Measurements from ENCODE around the gene HLA-DQB1. TPM values are rescaled to one million over a fixed set of nuclear protein-coding genes. Genes with fewer than 3 reads are reported as not detected.

The HLA-DQB1 gene
- polyA plus RNA-seq, 3 donors, result 6.9 to 11.4 (median 7.7) TPM

GRCh38 chr6:32610682-32611296 lies 55.7 kb downstream of the HLA-DQB1 start:
- DNase-seq (ENCODE audit: extremely low read depth in 1 of 11, low read depth in 9 of 11, low spot score in 4 of 11), result no peak

GRCh38 chr6:32609731-32610640 lies 56.5 kb downstream of the HLA-DQB1 start:
- peak; percentile 72 to 92 (median 82) for DNase-seq (ENCODE audit: extremely low read depth in 1 of 11, low read depth in 9 of 11, low spot score in 4 of 11)

Other genes starting within 250 kb of the HLA-DQB1 start
- gene HLA-DRA, start 226.8 kb downstream of the HLA-DQB1 start, polyA plus RNA-seq (ENCODE audit: insufficient read length in 3 of 3), result 10 to 100 TPM; 54.9 to 97.8 (median 56.4) TPM
- 10 to 100 TPM in 2 of 3 donors, 1 to 10 TPM in 1; 2.0 to 26.9 (median 13.3) TPM for gene HLA-DRB5, start 136.4 kb downstream of the HLA-DQB1 start, polyA plus RNA-seq (ENCODE audit: insufficient read length in 3 of 3)
- 10 to 100 TPM; 23.4 to 61.1 (median 49.0) TPM for gene HLA-DRB1, start 76.8 kb downstream of the HLA-DQB1 start, polyA plus RNA-seq (ENCODE audit: insufficient read length in 3 of 3)
- 1 to 10 TPM; 1.8 to 7.9 (median 2.8) TPM for gene HLA-DQA1, start 29.3 kb downstream of the HLA-DQB1 start, polyA plus RNA-seq (ENCODE audit: insufficient read length in 3 of 3)
- gene HLA-DQA2, start 74.7 kb upstream of the HLA-DQB1 start, polyA plus RNA-seq (ENCODE audit: insufficient read length in 3 of 3), result 1 to 10 TPM in 1 of 3 donors, under 1 TPM in 1, not detected in 1; 0.37 to 1.4 TPM
- 1 to 10 TPM in 1 of 3 donors, under 1 TPM in 1, not detected in 1; 0.57 to 1.8 TPM for gene HLA-DQB2, start 96.9 kb upstream of the HLA-DQB1 start, polyA plus RNA-seq (ENCODE audit: insufficient read length in 3 of 3)
- gene HLA-DOB, start 150.3 kb upstream of the HLA-DQB1 start, polyA plus RNA-seq (ENCODE audit: insufficient read length in 3 of 3), result under 1 TPM; 0.10 to 0.21 (median 0.16) TPM
- 10 to 100 TPM in 1 of 3 donors, 1 to 10 TPM in 2; 9.4 to 19.7 (median 9.5) TPM for gene TAP2, start 172.1 kb upstream of the HLA-DQB1 start, polyA plus RNA-seq (ENCODE audit: insufficient read length in 3 of 3)
- 10 to 100 TPM; 19.7 to 22.3 (median 20.4) TPM for gene PSMB8, start 177.4 kb upstream of the HLA-DQB1 start, polyA plus RNA-seq (ENCODE audit: insufficient read length in 3 of 3)
- gene TAP1, start 187.0 kb upstream of the HLA-DQB1 start, polyA plus RNA-seq (ENCODE audit: insufficient read length in 3 of 3), result 10 to 100 TPM in 1 of 3 donors, 1 to 10 TPM in 2; 8.2 to 12.3 (median 8.3) TPM
- 1 to 10 TPM; 5.1 to 6.7 (median 5.1) TPM for gene PSMB9, start 187.5 kb upstream of the HLA-DQB1 start, polyA plus RNA-seq (ENCODE audit: insufficient read length in 3 of 3)

All from renal cortex interstitium (tissue), 11 donors.